Measurements from ENCODE around the gene VAV2.

VAV2 gene

DNA sequence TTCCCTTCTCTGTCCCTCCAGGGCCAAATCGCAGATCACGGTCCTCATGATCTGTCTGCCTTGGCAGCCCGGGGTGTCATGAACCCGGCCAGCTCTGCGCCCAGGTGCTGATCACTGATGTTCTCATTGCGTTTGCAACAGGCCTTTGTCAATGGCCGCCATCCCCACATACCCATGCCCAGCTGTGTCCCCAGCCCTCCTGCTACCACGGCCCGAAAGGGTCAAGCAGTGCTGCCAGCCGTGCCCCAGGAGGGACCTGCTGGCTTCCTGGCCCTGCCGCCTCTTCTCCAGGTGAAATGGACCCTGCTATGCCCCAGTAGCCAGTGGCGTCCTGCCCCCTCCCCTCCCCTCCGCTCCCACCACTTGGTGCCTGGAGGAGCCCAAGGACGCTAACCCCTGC lies 12.8 kb upstream of the VAV2 start:
- Histone ChIP-seq H2BK120ac (ENCODE audit: low read depth, low read length) (peak overlapping the region; percentile 28), H3K18ac (ENCODE audit: low read length) (peak overlapping the region; percentile 59), H3K9ac (ENCODE audit: low read depth, low read length, poor library complexity) (no peak overlapping the region), H2BK15ac (ENCODE audit: low read length) (peak overlapping the region; percentile 55), H2AFZ (ENCODE audit: low read length) (no peak overlapping the region), H3K4ac (ENCODE audit: low read length) (no peak overlapping the region), H3K27me3 (ENCODE audit: control insufficient read depth in 3 of 3, insufficient read depth in 3 of 3, low read depth in 1 of 3, low read length in 3 of 3) (peaks cover 0 to 3% (median 0%) of the 10 kb centered on the region in 3 experiments), H3K23ac (ENCODE audit: low read depth, low read length, poor library complexity) (peak overlapping the region; percentile 17), H3K9me3 (replicated peaks in 1 of 2; ENCODE audit: control insufficient read depth in 2 of 2, insufficient read depth in 1 of 2, low read depth in 1 of 2, low read length in 2 of 2) (no peaks in the 10 kb centered on the region), H3K36me3 (replicated peaks in 1 of 2; ENCODE audit: control insufficient read depth in 2 of 2, insufficient read depth in 2 of 2, low read length in 2 of 2) (no peaks in the 10 kb centered on the region), H3K4me3 (ENCODE audit: low read length in 2 of 2) (no peak overlapping the region), H3K14ac (ENCODE audit: low read length) (no peak overlapping the region), H3K79me1 (ENCODE audit: low read depth, low read length) (peaks cover 3% of the 10 kb centered on the region), H4K91ac (ENCODE audit: low read depth, low read length, poor library complexity) (no peak overlapping the region), H2BK5ac (ENCODE audit: low read length) (peak overlapping the region; percentile 79), H3K27ac (replicated peaks; ENCODE audit: low read length) (no peak overlapping the region), H4K8ac (ENCODE audit: low read depth, low read length) (no peak overlapping the region), H2AK5ac (ENCODE audit: low read depth, low read length) (peak overlapping the region; percentile 83), H3K4me2 (ENCODE audit: insufficient read depth, low read length, poor library complexity, severe bottlenecking) (no peak overlapping the region), H2BK12ac (ENCODE audit: low read length) (peak overlapping the region; percentile 68), H3K4me1 (ENCODE audit: control insufficient read depth in 2 of 2, insufficient read depth in 1 of 2, low read depth in 1 of 2, low read length in 2 of 2) (no peaks in the 10 kb centered on the region)
- WGBS, 2 donors (ENCODE audit: extremely low coverage in 2 of 2, insufficient read length in 2 of 2, insufficient replicate concordance in 1 of 2): no CpG with 5 or more reads among the region's 14 CpGs
- no peak for DNase-seq (ENCODE audit: low spot score)

GRCh38 chr9:134004131-134004873 lies 12.2 kb upstream of the VAV2 start:
- Histone ChIP-seq H3K9me3 (replicated peaks in 1 of 2; ENCODE audit: control insufficient read depth in 2 of 2, insufficient read depth in 1 of 2, low read depth in 1 of 2, low read length in 2 of 2) (no peaks in the 10 kb centered on the region), H3K36me3 (replicated peaks in 1 of 2; ENCODE audit: control insufficient read depth in 2 of 2, insufficient read depth in 2 of 2, low read length in 2 of 2) (no peaks in the 10 kb centered on the region), H2AFZ (ENCODE audit: low read length) (no peak overlapping the region), H4K8ac (ENCODE audit: low read depth, low read length) (no peak overlapping the region), H3K4me3 (ENCODE audit: low read length in 2 of 2) (no peak overlapping the region), H3K23ac (ENCODE audit: low read depth, low read length, poor library complexity) (peak overlapping the region; percentile 35), H3K79me1 (ENCODE audit: low read depth, low read length) (peaks cover 3% of the 10 kb centered on the region), H3K4me1 (ENCODE audit: control insufficient read depth in 2 of 2, insufficient read depth in 1 of 2, low read depth in 1 of 2, low read length in 2 of 2) (no peaks in the 10 kb centered on the region), H3K14ac (ENCODE audit: low read length) (no peak overlapping the region), H2BK5ac (ENCODE audit: low read length) (peak overlapping the region; percentile 79), H4K91ac (ENCODE audit: low read depth, low read length, poor library complexity) (no peak overlapping the region), H3K27ac (replicated peaks; ENCODE audit: low read length) (no peak overlapping the region), H3K4me2 (ENCODE audit: insufficient read depth, low read length, poor library complexity, severe bottlenecking) (no peak overlapping the region), H3K4ac (ENCODE audit: low read length) (no peak overlapping the region), H3K9ac (ENCODE audit: low read depth, low read length, poor library complexity) (peak overlapping the region; percentile 56), H2BK12ac (ENCODE audit: low read length) (no peak overlapping the region), H3K27me3 (ENCODE audit: control insufficient read depth in 3 of 3, insufficient read depth in 3 of 3, low read depth in 1 of 3, low read length in 3 of 3) (peaks cover 0 to 3% (median 0%) of the 10 kb centered on the region in 3 experiments), H3K18ac (ENCODE audit: low read length) (no peak overlapping the region), H2BK15ac (ENCODE audit: low read length) (peak overlapping the region; percentile 55), H2AK5ac (ENCODE audit: low read depth, low read length) (peak overlapping the region; percentile 36), H2BK120ac (ENCODE audit: low read depth, low read length) (peak overlapping the region; percentile 28)
- no peak for DNase-seq (ENCODE audit: low spot score)
- no CpG with 5 or more reads among the region's 20 CpGs for WGBS, 2 donors (ENCODE audit: extremely low coverage in 2 of 2, insufficient read length in 2 of 2, insufficient replicate concordance in 1 of 2)

DNA sequence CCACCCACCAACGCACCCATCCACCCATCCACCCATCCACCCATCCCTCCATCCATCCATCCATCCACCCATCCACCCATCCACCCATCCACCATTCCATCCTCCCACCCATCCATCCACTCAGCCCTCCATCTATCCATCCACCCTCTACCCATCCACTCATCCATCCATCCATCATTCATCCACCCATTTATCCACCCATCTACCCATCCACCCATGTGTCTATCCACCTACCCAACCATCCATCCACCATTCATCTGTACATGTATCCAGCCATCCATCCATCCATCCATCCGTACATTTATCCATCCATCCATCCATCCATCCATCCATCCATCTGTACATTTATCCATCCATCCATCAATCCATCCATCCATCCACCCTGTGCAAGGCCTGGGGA lies 11.1 kb upstream of the VAV2 start:
- no peak overlapping the region for H2BK5ac ChIP-seq (ENCODE audit: low read length)
- H4K8ac ChIP-seq (ENCODE audit: low read depth, low read length): no peak overlapping the region
- H3K4me3 ChIP-seq (ENCODE audit: low read length in 2 of 2): no peak overlapping the region
- no peak for DNase-seq (ENCODE audit: low spot score)
- WGBS, 2 donors (ENCODE audit: extremely low coverage in 2 of 2, insufficient read length in 2 of 2, insufficient replicate concordance in 1 of 2): no CpG with 5 or more reads among the region's 2 CpGs
- H3K27ac ChIP-seq (replicated peaks; ENCODE audit: low read length): no peak overlapping the region
- no peak overlapping the region for H2AK5ac ChIP-seq (ENCODE audit: low read depth, low read length)
- no peak overlapping the region for H3K23ac ChIP-seq (ENCODE audit: low read depth, low read length, poor library complexity)
- peaks cover 0 to 3% (median 0%) of the 10 kb centered on the region in 3 experiments for H3K27me3 ChIP-seq (ENCODE audit: control insufficient read depth in 3 of 3, insufficient read depth in 3 of 3, low read depth in 1 of 3, low read length in 3 of 3)
- no peak overlapping the region for H4K91ac ChIP-seq (ENCODE audit: low read depth, low read length, poor library complexity)
- no peaks in the 10 kb centered on the region for H3K9me3 ChIP-seq (replicated peaks in 1 of 2; ENCODE audit: control insufficient read depth in 2 of 2, insufficient read depth in 1 of 2, low read depth in 1 of 2, low read length in 2 of 2)
- no peak overlapping the region for H3K4me2 ChIP-seq (ENCODE audit: insufficient read depth, low read length, poor library complexity, severe bottlenecking)
- H3K18ac ChIP-seq (ENCODE audit: low read length): no peak overlapping the region
- no peaks in the 10 kb centered on the region for H3K4me1 ChIP-seq (ENCODE audit: control insufficient read depth in 2 of 2, insufficient read depth in 1 of 2, low read depth in 1 of 2, low read length in 2 of 2)
- H3K4ac ChIP-seq (ENCODE audit: low read length): no peak overlapping the region
- H2BK15ac ChIP-seq (ENCODE audit: low read length): no peak overlapping the region
- no peak overlapping the region for H2BK120ac ChIP-seq (ENCODE audit: low read depth, low read length)
- H3K36me3 ChIP-seq (replicated peaks in 1 of 2; ENCODE audit: control insufficient read depth in 2 of 2, insufficient read depth in 2 of 2, low read length in 2 of 2): no peaks in the 10 kb centered on the region
- H3K79me1 ChIP-seq (ENCODE audit: low read depth, low read length): peaks cover 3% of the 10 kb centered on the region
- no peak overlapping the region for H3K14ac ChIP-seq (ENCODE audit: low read length)
- H2AFZ ChIP-seq (ENCODE audit: low read length): no peak overlapping the region
- no peak overlapping the region for H2BK12ac ChIP-seq (ENCODE audit: low read length)
- H3K9ac ChIP-seq (ENCODE audit: low read depth, low read length, poor library complexity): no peak overlapping the region

- no peak overlapping the region for H2BK15ac ChIP-seq (ENCODE audit: low read length)
- no peaks in the 10 kb centered on the region for H3K9me3 ChIP-seq (replicated peaks in 1 of 2; ENCODE audit: control insufficient read depth in 2 of 2, insufficient read depth in 1 of 2, low read depth in 1 of 2, low read length in 2 of 2)
- H3K27ac ChIP-seq (replicated peaks; ENCODE audit: low read length): no peak overlapping the region
- WGBS, 2 donors (ENCODE audit: extremely low coverage in 2 of 2, insufficient read length in 2 of 2, insufficient replicate concordance in 1 of 2): no CpG with 5 or more reads among the region's 2 CpGs
- no peak overlapping the region for H2BK5ac ChIP-seq (ENCODE audit: low read length)
- no peak for DNase-seq (ENCODE audit: low spot score)
- H3K4me3 ChIP-seq (ENCODE audit: low read length in 2 of 2): no peak overlapping the region
- H3K79me1 ChIP-seq (ENCODE audit: low read depth, low read length): peaks cover 3% of the 10 kb centered on the region
- H2AK5ac ChIP-seq (ENCODE audit: low read depth, low read length): no peak overlapping the region
- no peak overlapping the region for H3K14ac ChIP-seq (ENCODE audit: low read length)
- no peak overlapping the region for H2BK120ac ChIP-seq (ENCODE audit: low read depth, low read length)
- H2BK12ac ChIP-seq (ENCODE audit: low read length): no peak overlapping the region
- H3K9ac ChIP-seq (ENCODE audit: low read depth, low read length, poor library complexity): no peak overlapping the region
- H4K8ac ChIP-seq (ENCODE audit: low read depth, low read length): no peak overlapping the region
- no peaks in the 10 kb centered on the region for H3K36me3 ChIP-seq (replicated peaks in 1 of 2; ENCODE audit: control insufficient read depth in 2 of 2, insufficient read depth in 2 of 2, low read length in 2 of 2)
- H4K91ac ChIP-seq (ENCODE audit: low read depth, low read length, poor library complexity): no peak overlapping the region
- H3K4me1 ChIP-seq (ENCODE audit: control insufficient read depth in 2 of 2, insufficient read depth in 1 of 2, low read depth in 1 of 2, low read length in 2 of 2): no peaks in the 10 kb centered on the region
- H3K4me2 ChIP-seq (ENCODE audit: insufficient read depth, low read length, poor library complexity, severe bottlenecking): no peak overlapping the region
- no peak overlapping the region for H3K23ac ChIP-seq (ENCODE audit: low read depth, low read length, poor library complexity)
- H3K27me3 ChIP-seq (ENCODE audit: control insufficient read depth in 3 of 3, insufficient read depth in 3 of 3, low read depth in 1 of 3, low read length in 3 of 3): peaks cover 0 to 3% (median 0%) of the 10 kb centered on the region in 3 experiments
- no peak overlapping the region for H3K4ac ChIP-seq (ENCODE audit: low read length)
- H2AFZ ChIP-seq (ENCODE audit: low read length): no peak overlapping the region
- H3K18ac ChIP-seq (ENCODE audit: low read length): no peak overlapping the region
Measured at GRCh38 chr9:134002796-134003195, 10.7 kb upstream of the VAV2 start.

All from neuronal stem cell (in vitro differentiated cells).